H1 (cell line): ENCODE measurements around the gene TCF7. TPM values are rescaled to one million over a fixed set of nuclear protein-coding genes. Genes with fewer than 3 reads are reported as not detected.

Experiments used
- CTCF ChIA-PET: fragments of 300-600 bp; sonication (Branson Sonifier 250); formaldehyde crosslinking; loops from one replicate; lab custom pipeline; 2021; ENCODE audit not compliant: partially characterized antibody; lab: Charles Lee
- POLR2A ChIA-PET: fragments of 300-600 bp; sonication (Branson Sonifier 250); formaldehyde crosslinking; loops from one replicate; lab custom pipeline; 2021; ENCODE audit warnings: inconsistent platforms; ENCODE audit not compliant: partially characterized antibody; lab: Charles Lee
- DNase-seq, 2 experiments: peaks; one replicate each; pipeline versions ENCODE4 v3.0.0 to v3.0.0-alpha.2; 2010 to 2022; ENCODE audit warnings: low spot score in 2 of 2, low read depth in 1 of 2, mixed read lengths in 1 of 2
- FAIRE-seq: peaks from 2 replicates; lab custom pipeline; 2011; peaks lifted over from hg19 to GRCh38; lab: Jason Lieb, UNC
- H2AFZ ChIP-seq: 2 replicates; pipeline ENCODE4 v1.8.1; 2012; ENCODE audit warnings: low read length, inconsistent platforms
- H2AK5ac ChIP-seq: 2 replicates; pipeline ENCODE4 v1.6.1; 2013; ENCODE audit warnings: low read depth, low read length
- H2BK120ac ChIP-seq: replicated peaks from 2 replicates; pipeline ENCODE3; 2013; ENCODE audit warnings: low read depth, low read length, inconsistent platforms
- H2BK12ac ChIP-seq: 2 replicates; pipeline ENCODE4 v1.6.1; 2013; ENCODE audit warnings: low read depth, low read length
- H2BK15ac ChIP-seq: 2 replicates; pipeline ENCODE4 v1.6.1; 2013; ENCODE audit warnings: low read length
- H2BK20ac ChIP-seq: 2 replicates; pipeline ENCODE4 v1.6.1; 2013; ENCODE audit warnings: low read length
- H2BK5ac ChIP-seq: 2 replicates; pipeline ENCODE4 v1.6.1; 2013; ENCODE audit warnings: low read depth, low read length
- H3K14ac ChIP-seq: 2 replicates; pipeline ENCODE4 v1.6.1; 2013; ENCODE audit warnings: inconsistent platforms; ENCODE audit not compliant: insufficient read length
- H3K18ac ChIP-seq: 2 replicates; pipeline ENCODE4 v1.6.1; 2013; ENCODE audit warnings: low read length; ENCODE audit errors: extremely low read depth
- H3K23ac ChIP-seq: 2 replicates; pipeline ENCODE4 v1.6.1; 2013; ENCODE audit warnings: inconsistent platforms; ENCODE audit not compliant: insufficient read length
- H3K23me2 ChIP-seq: 2 replicates; pipeline ENCODE4 v1.6.1; 2013; ENCODE audit warnings: low read depth, low read length
- H3K27ac ChIP-seq: 2 replicates; pipeline ENCODE4 v1.6.1; 2011; ENCODE audit warnings: low read depth, low read length, inconsistent platforms
- H3K27me3 ChIP-seq, 4 experiments: replicated peaks in 1 of 4; 1 replicate in 1 of 4; 2 replicates in 3 of 4; pipeline versions ENCODE4 v1.6.1 to v1.8.1; 2011 to 2013; ENCODE audit warnings: low read length in 3 of 4, mild to moderate bottlenecking in 3 of 4, inconsistent platforms in 2 of 4, mixed read lengths in 2 of 4, moderate library complexity in 1 of 4; ENCODE audit not compliant: control insufficient read depth in 3 of 4, insufficient read depth in 3 of 4; ENCODE audit errors: extremely low read depth in 1 of 4
- H3K36me3 ChIP-seq, 4 experiments: 2 replicates each; pipeline versions ENCODE4 v1.6.1 to v1.8.1; 2011 to 2013; ENCODE audit warnings: mild to moderate bottlenecking in 4 of 4, low read length in 3 of 4, moderate library complexity in 2 of 4, control low read depth in 1 of 4, inconsistent platforms in 1 of 4; ENCODE audit not compliant: insufficient read depth in 4 of 4, control insufficient read depth in 2 of 4
- H3K4ac ChIP-seq: replicated peaks from 2 replicates; pipeline ENCODE3; 2013; ENCODE audit warnings: low read length, low read depth, mixed read lengths, inconsistent platforms; ENCODE audit not compliant: insufficient read length
- H3K4me1 ChIP-seq, 4 experiments: replicated peaks in 1 of 4; 1 replicate in 1 of 4; 2 replicates in 3 of 4; pipeline versions ENCODE4 v1.6.1 to v1.8.1; 2011 to 2013; ENCODE audit warnings: low read length in 3 of 4, inconsistent platforms in 2 of 4, mixed read lengths in 1 of 4; ENCODE audit not compliant: insufficient read depth in 4 of 4, control insufficient read depth in 3 of 4
- H3K4me2 ChIP-seq, 2 experiments: 2 replicates each; pipeline versions ENCODE4 v1.6.1 to v1.8.1; 2011 to 2013; ENCODE audit warnings: low read depth in 2 of 2, low read length in 2 of 2, control low read depth in 1 of 2, inconsistent platforms in 1 of 2, mild to moderate bottlenecking in 1 of 2; ENCODE audit not compliant: insufficient read depth in 1 of 2
- H3K4me3 ChIP-seq, 4 experiments: fragments of 200-600, 300-600 bp in 1 of 4; sonication (generic), shearing (Covaris generic), sonication (Bioruptor Twin) in 1 of 4; 2 replicates each; pipeline versions ENCODE4 v1.5.1 to v1.8.1; 2011 to 2016; ENCODE audit warnings: low read length in 4 of 4, low read depth in 3 of 4, control low read depth in 2 of 4, inconsistent platforms in 2 of 4, mild to moderate bottlenecking in 2 of 4, mixed read lengths in 1 of 4, moderate library complexity in 1 of 4; ENCODE audit not compliant: insufficient read depth in 2 of 4; ENCODE audit errors: extremely low read depth in 1 of 4
- H3K56ac ChIP-seq: replicated peaks from 2 replicates; pipeline ENCODE3; 2013; ENCODE audit warnings: low read depth, mild to moderate bottlenecking, mixed read lengths, low read length, inconsistent platforms; ENCODE audit not compliant: insufficient read length
- H3K79me1 ChIP-seq: 2 replicates; pipeline ENCODE4 v1.6.1; 2013; ENCODE audit warnings: low read depth, low read length, control low read depth
- H3K79me2 ChIP-seq, 2 experiments: 2 replicates each; pipeline versions ENCODE4 v1.6.1 to v1.8.1; 2012 to 2013; ENCODE audit warnings: low read length in 2 of 2, mild to moderate bottlenecking in 2 of 2, inconsistent platforms in 1 of 2; ENCODE audit not compliant: insufficient read depth in 2 of 2, control insufficient read depth in 1 of 2
- H3K9ac ChIP-seq, 4 experiments: replicated peaks in 1 of 4; 1 replicate in 1 of 4; 2 replicates in 3 of 4; pipeline versions ENCODE4 v1.6.1 to v1.8.1; 2011 to 2013; ENCODE audit warnings: low read depth in 3 of 4, low read length in 3 of 4, control low read depth in 2 of 4, mild to moderate bottlenecking in 2 of 4, moderate library complexity in 2 of 4, inconsistent platforms in 1 of 4; ENCODE audit errors: extremely low read depth in 1 of 4
- H3K9me3 ChIP-seq, 2 experiments: 2 replicates each; pipeline versions ENCODE4 v1.6.1 to v1.8.1; 2012 to 2013; ENCODE audit warnings: mild to moderate bottlenecking in 2 of 2, moderate library complexity in 2 of 2, control low read depth in 1 of 2, inconsistent platforms in 1 of 2, low read depth in 1 of 2, low read length in 1 of 2, mixed read lengths in 1 of 2; ENCODE audit not compliant: insufficient read depth in 2 of 2
- H4K20me1 ChIP-seq, 2 experiments: replicated peaks in 1 of 2; 2 replicates each; pipeline versions ENCODE3 to v1.8.1; 2011 to 2013; ENCODE audit warnings: inconsistent platforms in 2 of 2, low read length in 2 of 2, mild to moderate bottlenecking in 1 of 2; ENCODE audit not compliant: insufficient read depth in 2 of 2, control insufficient read depth in 1 of 2
- H4K5ac ChIP-seq: 2 replicates; pipeline ENCODE4 v1.6.1; 2013; ENCODE audit warnings: low read length, low read depth, mixed read lengths, inconsistent platforms; ENCODE audit not compliant: insufficient read length
- H4K8ac ChIP-seq: 2 replicates; pipeline ENCODE4 v1.8.0; 2013; ENCODE audit warnings: mild to moderate bottlenecking, moderate library complexity, low read length, inconsistent platforms; ENCODE audit not compliant: insufficient read depth; ENCODE audit errors: extremely low read depth
- H4K91ac ChIP-seq: replicated peaks from 2 replicates; pipeline ENCODE3; 2013; ENCODE audit warnings: low read length, mixed read lengths, inconsistent platforms; ENCODE audit not compliant: insufficient read length
- CTBP2 ChIP-seq: IDR thresholded peaks from 2 replicates; pipeline ENCODE4 v1.7.0; 2011; ENCODE audit warnings: borderline replicate concordance, mild to moderate bottlenecking, moderate library complexity, mixed read lengths, low read length; ENCODE audit not compliant: insufficient read depth, insufficient read length
- EGR1 ChIP-seq: IDR thresholded peaks from 2 replicates; pipeline ENCODE4 v1.6.1; 2011; ENCODE audit warnings: low read depth, low read length, borderline replicate concordance
- GTF2F1 ChIP-seq: IDR thresholded peaks from 2 replicates; pipeline ENCODE4 v1.6.1; 2012; ENCODE audit warnings: low read depth, low read length, improper control_type of control experiment, borderline replicate concordance
- RBBP5 ChIP-seq: IDR thresholded peaks from 2 replicates; pipeline ENCODE4 v1.7.1; 2012; ENCODE audit warnings: low read depth, mild to moderate bottlenecking, inconsistent platforms, low read length, moderate library complexity, borderline replicate concordance
- TEAD4 ChIP-seq: IDR thresholded peaks from 2 replicates; pipeline ENCODE4 v1.6.1; 2012; ENCODE audit warnings: low read depth, low read length, inconsistent platforms, mixed read lengths
- WGBS, 2 experiments: shearing (Covaris generic) in 1 of 2; methylation state at CpG; one replicate each; pipeline versions ENCODE4 v1.1.6 to v1.1.7; 2013 to 2015; ENCODE audit warnings: low lambda C conversion rate in 2 of 2, mixed read lengths in 2 of 2, inconsistent platforms in 1 of 2, low coverage in 1 of 2, missing lambda C conversion rate in 1 of 2; ENCODE audit not compliant: insufficient replicate concordance in 2 of 2, insufficient coverage in 1 of 2, insufficient read length in 1 of 2; ENCODE audit errors: extremely low coverage in 1 of 2, missing lambda C conversion rate in 1 of 2; 5-methylcytosine and 5-hydroxymethylcytosine counted together
- long read RNA-seq, 2 experiments: library from RNA in 1 of 2; library from capped mRNA in 1 of 2; stranded (forward); transcript quantifications; one replicate each; pipeline ENCODE4 v2.0.0, GENCODE V29; 2021; ENCODE audit warnings: inconsistent platforms in 1 of 2
- polyA minus RNA-seq, 3 experiments: library from RNA; depleted of rRNA, polyadenylated mRNA; stranded (reverse); fragments of >200 nt; gene quantifications; 1 replicate in 2 of 3; 2 replicates in 1 of 3; pipeline ENCODE4 v1.2.3, GENCODE V29; 2011
- polyA plus RNA-seq, 7 experiments: library from polyadenylated mRNA; depleted of rRNA in 3 of 7; stranded (reverse) in 5 of 7; unstranded in 2 of 7; fragments of >200 nt in 5 of 7; fragments of 200-250 nt in 2 of 7; gene quantifications; 1 replicate in 5 of 7; 2 replicates in 1 of 7; 4 replicates in 1 of 7; pipeline versions ENCODE4 v1.2.1 to v1.2.3, GENCODE V29; 2011 to 2013; ENCODE audit warnings: missing spikeins in 2 of 7, mixed read lengths in 2 of 7
- total RNA-seq: library from RNA; stranded (reverse); fragmentation: NEBNext Ultra II Directional; extraction: Animal tissue kit (Norgen Biotek cat#: 25700); gene quantifications from 2 replicates; pipeline ENCODE4 v1.2.1, GENCODE V29; 2021
- TF ChIP-seq, protein P1 (sequence below): IDR thresholded peaks from 2 replicates; pipeline ENCODE4 v1.6.1; 2011; ENCODE audit warnings: low read depth, mild to moderate bottlenecking, low read length; ENCODE audit not compliant: insufficient read depth

TCF7 gene
- total RNA-seq = 6.8 and 8.5 TPM in 2 replicates
- 4.7 and 5.7 TPM in 2 replicates for polyA plus RNA-seq (2011; rRNA removed)
- polyA plus RNA-seq (2011; cell fraction: cytosol; rRNA removed) = 4.2 TPM
- 10.6 TPM for polyA plus RNA-seq (2011; cell fraction: nucleus; rRNA removed)
- polyA plus RNA-seq (2012, experiment 1 of 2) = 6.8 to 10.4 TPM (median 8.2 TPM) in 4 replicates
- 4.8 TPM for polyA plus RNA-seq (2012, experiment 2 of 2)
- 6.7 TPM for polyA plus RNA-seq (2013, experiment 1 of 2)
- polyA plus RNA-seq (2013, experiment 2 of 2) = 7.1 TPM
- 8.4 and 9.1 TPM in 2 replicates for polyA minus RNA-seq (2011; rRNA and poly(A)+ RNA removed)
- 8.4 TPM for polyA minus RNA-seq (2011; cell fraction: cytosol; rRNA and poly(A)+ RNA removed)
- 21.1 TPM for polyA minus RNA-seq (2011; cell fraction: nucleus; rRNA and poly(A)+ RNA removed)
- long read RNA-seq, experiment 1, partial matches to known transcripts = 1 of 4 reads
- long read RNA-seq, experiment 1, other reads (novel, unspliced or antisense) = 1 of 4 reads
- long read RNA-seq, experiment 2 = 0 reads

DNA sequence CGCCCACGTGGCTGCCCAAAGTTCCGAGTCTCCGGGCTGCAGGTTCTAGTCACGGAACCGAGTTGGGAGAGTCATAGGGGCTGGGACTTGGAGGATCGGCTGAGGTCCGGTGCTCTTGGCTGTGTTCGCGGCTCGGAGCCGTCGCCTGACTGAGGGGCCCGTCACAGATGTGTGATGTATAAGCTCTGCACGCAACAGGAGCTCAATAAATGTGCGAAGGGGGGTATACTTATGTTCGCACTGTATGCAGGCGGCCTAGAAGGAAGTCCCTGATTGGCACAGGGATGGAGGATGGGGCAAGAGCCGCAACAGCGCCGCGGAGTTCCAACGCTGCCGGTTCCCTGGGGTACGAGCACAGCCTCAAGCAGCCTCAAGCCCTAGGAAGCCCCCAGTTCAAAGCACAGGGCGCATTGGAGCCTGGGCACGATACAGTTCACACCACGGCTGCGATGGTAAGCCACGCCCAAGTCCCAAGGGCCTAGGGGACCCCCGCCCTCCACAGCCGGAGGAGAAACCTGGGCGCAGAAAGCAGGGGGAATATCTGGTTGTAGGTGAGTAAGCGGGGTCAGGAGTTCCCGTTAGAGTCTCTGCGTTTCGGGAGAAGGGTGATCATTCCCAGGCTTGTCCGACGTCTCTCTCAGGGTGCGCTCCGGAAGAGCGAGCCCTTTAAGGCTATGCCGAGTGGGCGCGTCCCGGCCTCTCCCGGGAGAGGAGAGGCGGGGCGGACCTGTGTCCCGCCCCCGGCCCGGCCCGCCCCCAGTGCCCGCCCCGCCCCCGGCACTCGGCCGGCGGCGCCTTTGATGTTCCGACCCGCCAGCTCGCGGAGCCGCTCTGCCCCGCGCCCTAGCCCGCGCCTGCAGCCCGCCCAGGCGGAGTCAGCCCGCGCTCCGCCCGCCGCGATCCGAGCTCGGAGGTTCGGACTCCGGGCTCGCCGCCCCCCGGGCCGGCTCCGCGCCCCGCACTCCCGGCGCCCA is at the start of gene TCF7:
Gene TCF7, plus strand, starts transcription at position 780 of the 974 bp plus-strand sequence. CDS start 226 bp downstream, outside the sequence.
- Histone ChIP-seq H3K4me3 (peak within 1 kb of the TSS; percentile 62 to 89 (median 77)), H2AK5ac (0 out of 2 replicates have a peak within 1 kb of the TSS, but pooled peaks have one; percentile 24), H4K5ac (peak within 1 kb of the TSS; percentile 30), H2BK5ac (0 out of 2 replicates have a peak within 1 kb of the TSS, but pooled peaks have one; percentile 5), H3K4me1 (peaks cover 0 to 15% (median 9%) of the 10 kb centered on the region in 4 experiments; a peak in 6 of 7 replicates), H2BK120ac (no peak within 1 kb of the TSS), H4K8ac (peak within 1 kb of the TSS; percentile 72), H3K27me3 (peaks cover 20 to 35% (median 32%) of the 10 kb centered on the region in 4 experiments), H2BK15ac (peak within 1 kb of the TSS; percentile 72; the same call in 1 of the 2 replicates), H3K14ac (no peak within 1 kb of the TSS), H3K9ac (peak within 1 kb of the TSS; percentile 44 to 68 (median 56); a peak in 5 of 7 replicates), H4K20me1 (peaks cover 1 to 10% of the 10 kb centered on the region in 2 experiments), H4K91ac (peak within 1 kb of the TSS; percentile 41), H2AFZ (peak within 1 kb of the TSS; percentile 79; the same call in 1 of the 2 replicates), H3K79me2 (no peaks in the 10 kb centered on the region), H3K4ac (no peak within 1 kb of the TSS), H3K27ac (no peak within 1 kb of the TSS), H2BK20ac (no peak within 1 kb of the TSS), H3K4me2 (peak within 1 kb of the TSS; percentile 88 to 100), H3K23me2 (peaks cover 10% of the 10 kb centered on the region; the same call in 1 of the 2 replicates), H3K36me3 (peaks cover 0 to 2% (median 0%) of the 10 kb centered on the region in 4 experiments; a peak in 1 of 8 replicates), H2BK12ac (peak within 1 kb of the TSS; percentile 68; the same call in 1 of the 2 replicates), H3K9me3 (no peaks in the 10 kb centered on the region), H3K56ac (no peak within 1 kb of the TSS), H3K79me1 (no peaks in the 10 kb centered on the region), H3K23ac (no peak within 1 kb of the TSS), H3K18ac (peak within 1 kb of the TSS; percentile 90)
- ChIA-PET CTCF (interaction anchor here (1.0 to 7.1 kb wide), 4 partner anchors 14 to 87 kb away, joined by 3 to 84 read pairs (median 30); no protein-coding TSS in a partner anchor), POLR2A (interaction anchor here (0.6 to 5.0 kb wide), 6 partner anchors 10 to 111 kb away, joined by 3 to 17 read pairs (median 3); partner anchors contain the start of gene SKP1)
- whole genome bisulfite sequencing, 2 experiments = 5% methylated on average over 41 of the region's 90 CpGs; no CpG with 5 or more reads in 1 of the 2 experiments
- DNase-seq = peak; percentile 59 to 79
- FAIRE-seq = no peak
- TF ChIP-seq EGR1 (0 out of 2 replicates have a peak, but pooled peaks have one; percentile 3), TEAD4 (0 out of 2 replicates have a peak, but pooled peaks have one; percentile 6), RBBP5 (no peak), CTBP2 (no peak), GTF2F1 (no peak)
- TF ChIP-seq, protein P1, sequence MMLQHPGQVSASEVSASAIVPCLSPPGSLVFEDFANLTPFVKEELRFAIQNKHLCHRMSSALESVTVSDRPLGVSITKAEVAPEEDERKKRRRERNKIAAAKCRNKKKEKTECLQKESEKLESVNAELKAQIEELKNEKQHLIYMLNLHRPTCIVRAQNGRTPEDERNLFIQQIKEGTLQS = no peak
